Neural progenitor cell (in vitro differentiated cells): Measurements from ENCODE around the gene GABRQ.

Experiments
- EZH2 ChIP-seq: fragments of 200-600 bp; sonication (generic); IDR thresholded peaks from 2 replicates; pipeline ENCODE4 v1.6.1; 2017; ENCODE audit warnings: antibody characterized with exemption, mild to moderate bottlenecking, moderate library complexity
- EZH2phosphoT487 ChIP-seq: fragments of 200-600 bp; sonication (generic); IDR thresholded peaks from 2 replicates; pipeline ENCODE4 v1.6.1; 2017; ENCODE audit warnings: antibody characterized with exemption
- TF ChIP-seq, protein P1 (sequence below): fragments of 200-600 bp; sonication (generic); IDR thresholded peaks from 2 replicates; pipeline ENCODE4 v1.5.1; 2017; ENCODE audit warnings: antibody characterized with exemption, mild to moderate bottlenecking

DNA sequence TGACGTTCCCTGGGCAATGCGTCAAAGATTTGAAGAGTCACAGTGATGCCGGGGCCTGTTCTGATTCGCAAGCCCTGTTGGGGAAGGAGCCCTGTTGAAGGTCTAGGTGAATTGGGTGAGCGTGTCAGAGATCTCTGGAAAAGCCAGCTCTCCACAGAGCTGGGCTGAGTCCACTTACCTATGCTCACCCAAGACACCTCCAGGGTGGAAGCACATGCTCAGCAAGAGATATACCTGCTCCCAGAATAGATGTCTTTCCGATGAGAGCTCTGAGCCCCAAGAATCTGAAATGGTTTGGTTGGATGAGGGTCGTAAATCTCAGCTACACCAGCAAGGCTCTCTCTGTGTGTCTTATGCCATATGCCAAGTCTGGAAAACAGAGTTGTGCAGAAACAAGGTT is 1.7 kb downstream of the GABRQ start:
- TF ChIP-seq, protein P1, sequence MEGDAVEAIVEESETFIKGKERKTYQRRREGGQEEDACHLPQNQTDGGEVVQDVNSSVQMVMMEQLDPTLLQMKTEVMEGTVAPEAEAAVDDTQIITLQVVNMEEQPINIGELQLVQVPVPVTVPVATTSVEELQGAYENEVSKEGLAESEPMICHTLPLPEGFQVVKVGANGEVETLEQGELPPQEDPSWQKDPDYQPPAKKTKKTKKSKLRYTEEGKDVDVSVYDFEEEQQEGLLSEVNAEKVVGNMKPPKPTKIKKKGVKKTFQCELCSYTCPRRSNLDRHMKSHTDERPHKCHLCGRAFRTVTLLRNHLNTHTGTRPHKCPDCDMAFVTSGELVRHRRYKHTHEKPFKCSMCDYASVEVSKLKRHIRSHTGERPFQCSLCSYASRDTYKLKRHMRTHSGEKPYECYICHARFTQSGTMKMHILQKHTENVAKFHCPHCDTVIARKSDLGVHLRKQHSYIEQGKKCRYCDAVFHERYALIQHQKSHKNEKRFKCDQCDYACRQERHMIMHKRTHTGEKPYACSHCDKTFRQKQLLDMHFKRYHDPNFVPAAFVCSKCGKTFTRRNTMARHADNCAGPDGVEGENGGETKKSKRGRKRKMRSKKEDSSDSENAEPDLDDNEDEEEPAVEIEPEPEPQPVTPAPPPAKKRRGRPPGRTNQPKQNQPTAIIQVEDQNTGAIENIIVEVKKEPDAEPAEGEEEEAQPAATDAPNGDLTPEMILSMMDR = no peak
- no peak for TF ChIP-seq EZH2
- no peak for TF ChIP-seq EZH2phosphoT487
